ENCODE measurements around the gene DLX2. TPM values are rescaled to one million over a fixed set of nuclear protein-coding genes. Genes with fewer than 3 reads are reported as not detected.

The DLX2 gene
- total and polyA plus RNA-seq, 2 of the 13 experiments (the other 11 are each of a cell fraction or from before 2014, with no cell fraction given), result 0.07 to 0.15 TPM

DNA sequence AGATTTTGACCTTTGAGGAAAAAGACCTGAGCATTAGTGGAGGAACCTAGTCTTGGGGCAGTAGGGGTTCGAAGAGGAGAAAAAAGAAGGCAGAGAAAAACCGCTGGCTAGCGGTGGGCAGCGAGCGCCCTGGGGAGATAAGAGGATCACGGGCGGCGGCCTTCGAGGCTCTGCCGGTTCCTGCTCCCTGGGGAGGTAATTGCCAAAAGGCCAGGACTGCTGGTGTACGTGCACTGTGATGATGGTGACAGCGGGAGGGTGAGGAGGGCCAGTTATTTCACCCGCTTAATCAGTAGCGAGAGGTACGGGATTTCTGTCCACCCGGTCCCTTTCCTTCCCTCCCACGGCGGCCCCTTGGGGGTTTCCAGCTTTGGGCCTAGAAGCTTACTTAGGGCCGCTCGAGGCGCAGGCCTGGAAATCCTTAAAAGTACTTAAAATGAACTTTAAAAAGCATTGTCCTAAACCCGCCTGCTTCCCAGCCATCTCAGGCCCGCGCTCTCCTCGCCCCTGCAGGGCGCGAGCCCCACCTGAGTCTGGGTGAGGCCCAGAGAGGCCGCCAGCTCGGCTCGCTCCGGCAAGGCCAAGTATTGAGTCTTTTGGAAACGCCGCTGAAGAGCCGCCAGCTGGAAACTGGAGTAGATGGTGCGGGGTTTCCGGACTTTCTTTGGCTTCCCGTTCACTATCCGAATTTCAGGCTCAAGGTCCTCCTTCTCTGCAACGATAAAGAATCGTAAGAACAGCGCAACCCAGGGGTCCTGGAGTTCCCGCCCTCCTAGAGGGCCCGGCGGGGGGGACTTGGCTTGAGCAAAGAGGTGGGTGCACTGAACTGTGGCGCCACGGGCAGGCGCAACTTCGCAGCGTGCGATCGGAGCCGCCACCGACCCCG, 1.5 kb downstream of the DLX2 start (continued):
- no peak for TF ChIP-seq ADNP (CRISPR knock-in tag; IDR thresholded peaks at IDR 0.05)
- TF ChIP-seq HNRNPL (IDR thresholded peaks at IDR 0.05; ENCODE audit: low read depth, low read length), result 0 out of 2 replicates have a peak, but pooled peaks have one; percentile 22
- TF ChIP-seq ZBTB38 (CRISPR knock-in tag; IDR thresholded peaks at IDR 0.05), result 0 out of 2 replicates have a peak, but pooled peaks have one; percentile 26
- TF ChIP-seq ZMYM3 (CRISPR knock-in tag; IDR thresholded peaks at IDR 0.05), result no peak
- TF ChIP-seq, protein P1, sequence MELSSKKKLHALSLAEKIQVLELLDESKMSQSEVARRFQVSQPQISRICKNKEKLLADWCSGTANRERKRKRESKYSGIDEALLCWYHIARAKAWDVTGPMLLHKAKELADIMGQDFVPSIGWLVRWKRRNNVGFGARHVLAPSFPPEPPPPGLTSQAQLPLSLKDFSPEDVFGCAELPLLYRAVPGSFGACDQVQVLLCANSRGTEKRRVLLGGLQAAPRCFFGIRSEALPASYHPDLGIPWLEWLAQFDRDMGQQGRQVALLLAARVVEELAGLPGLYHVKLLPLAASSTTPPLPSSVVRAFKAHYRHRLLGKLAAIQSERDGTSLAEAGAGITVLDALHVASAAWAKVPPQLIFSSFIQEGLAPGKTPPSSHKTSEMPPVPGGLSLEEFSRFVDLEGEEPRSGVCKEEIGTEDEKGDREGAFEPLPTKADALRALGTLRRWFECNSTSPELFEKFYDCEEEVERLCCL (CRISPR knock-in tag; IDR thresholded peaks at IDR 0.05; ENCODE audit: borderline replicate concordance), result 0 out of 2 replicates have a peak, but pooled peaks have one; percentile 60
- TF ChIP-seq, protein P2, sequence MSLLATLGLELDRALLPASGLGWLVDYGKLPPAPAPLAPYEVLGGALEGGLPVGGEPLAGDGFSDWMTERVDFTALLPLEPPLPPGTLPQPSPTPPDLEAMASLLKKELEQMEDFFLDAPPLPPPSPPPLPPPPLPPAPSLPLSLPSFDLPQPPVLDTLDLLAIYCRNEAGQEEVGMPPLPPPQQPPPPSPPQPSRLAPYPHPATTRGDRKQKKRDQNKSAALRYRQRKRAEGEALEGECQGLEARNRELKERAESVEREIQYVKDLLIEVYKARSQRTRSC (CRISPR knock-in tag; IDR thresholded peaks at IDR 0.05; ENCODE audit: low read depth), result no peak
- 0 out of 2 replicates have a peak, but pooled peaks have one; percentile 1 for TF ChIP-seq BORCS8-MEF2B (CRISPR knock-in tag; IDR thresholded peaks at IDR 0.05)
- no peak for TF ChIP-seq AKAP8 (CRISPR knock-in tag; IDR thresholded peaks at IDR 0.05)
- TF ChIP-seq ZNF749 (CRISPR knock-in tag; IDR thresholded peaks at IDR 0.05; ENCODE audit: borderline replicate concordance), result no peak
- no peak for TF ChIP-seq SMC3 (IDR thresholded peaks at IDR 0.05; ENCODE audit: low read length)
- TF ChIP-seq MAZ (IDR thresholded peaks at IDR 0.05; ENCODE audit: borderline replicate concordance, low read depth, low read length), result no peak
- TF ChIP-seq MAZ (CRISPR knock-in tag; IDR thresholded peaks at IDR 0.05; ENCODE audit: low read depth), result no peak
- no peak for TF ChIP-seq ZNF619 (CRISPR knock-in tag; IDR thresholded peaks at IDR 0.05)
- TF ChIP-seq, protein P3, sequence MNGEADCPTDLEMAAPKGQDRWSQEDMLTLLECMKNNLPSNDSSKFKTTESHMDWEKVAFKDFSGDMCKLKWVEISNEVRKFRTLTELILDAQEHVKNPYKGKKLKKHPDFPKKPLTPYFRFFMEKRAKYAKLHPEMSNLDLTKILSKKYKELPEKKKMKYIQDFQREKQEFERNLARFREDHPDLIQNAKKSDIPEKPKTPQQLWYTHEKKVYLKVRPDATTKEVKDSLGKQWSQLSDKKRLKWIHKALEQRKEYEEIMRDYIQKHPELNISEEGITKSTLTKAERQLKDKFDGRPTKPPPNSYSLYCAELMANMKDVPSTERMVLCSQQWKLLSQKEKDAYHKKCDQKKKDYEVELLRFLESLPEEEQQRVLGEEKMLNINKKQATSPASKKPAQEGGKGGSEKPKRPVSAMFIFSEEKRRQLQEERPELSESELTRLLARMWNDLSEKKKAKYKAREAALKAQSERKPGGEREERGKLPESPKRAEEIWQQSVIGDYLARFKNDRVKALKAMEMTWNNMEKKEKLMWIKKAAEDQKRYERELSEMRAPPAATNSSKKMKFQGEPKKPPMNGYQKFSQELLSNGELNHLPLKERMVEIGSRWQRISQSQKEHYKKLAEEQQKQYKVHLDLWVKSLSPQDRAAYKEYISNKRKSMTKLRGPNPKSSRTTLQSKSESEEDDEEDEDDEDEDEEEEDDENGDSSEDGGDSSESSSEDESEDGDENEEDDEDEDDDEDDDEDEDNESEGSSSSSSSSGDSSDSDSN (CRISPR knock-in tag; IDR thresholded peaks at IDR 0.05), result no peak
- no peak for TF ChIP-seq MZF1 (CRISPR knock-in tag; IDR thresholded peaks at IDR 0.05; ENCODE audit: borderline replicate concordance)
- TF ChIP-seq ZNF607 (CRISPR knock-in tag; IDR thresholded peaks at IDR 0.05; ENCODE audit: borderline replicate concordance), result peak; percentile 30; the same call in 1 of the 2 replicates
- TF ChIP-seq, protein P4, sequence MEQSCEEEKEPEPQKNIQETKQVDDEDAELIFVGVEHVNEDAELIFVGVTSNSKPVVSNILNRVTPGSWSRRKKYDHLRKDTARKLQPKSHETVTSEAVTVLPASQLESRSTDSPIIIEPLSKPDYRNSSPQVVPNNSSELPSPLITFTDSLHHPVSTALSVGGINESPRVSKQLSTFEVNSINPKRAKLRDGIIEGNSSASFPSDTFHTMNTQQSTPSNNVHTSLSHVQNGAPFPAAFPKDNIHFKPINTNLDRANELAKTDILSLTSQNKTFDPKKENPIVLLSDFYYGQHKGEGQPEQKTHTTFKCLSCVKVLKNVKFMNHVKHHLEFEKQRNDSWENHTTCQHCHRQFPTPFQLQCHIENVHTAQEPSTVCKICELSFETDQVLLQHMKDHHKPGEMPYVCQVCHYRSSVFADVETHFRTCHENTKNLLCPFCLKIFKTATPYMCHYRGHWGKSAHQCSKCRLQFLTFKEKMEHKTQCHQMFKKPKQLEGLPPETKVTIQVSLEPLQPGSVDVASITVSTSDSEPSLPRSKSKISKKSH (CRISPR knock-in tag; IDR thresholded peaks at IDR 0.05; ENCODE audit: borderline replicate concordance), result peak; percentile 46; the same call in 1 of the 2 replicates
- TF ChIP-seq HIVEP1 (CRISPR knock-in tag; IDR thresholded peaks at IDR 0.05), result peak; percentile 31; the same call in 1 of the 2 replicates
- TF ChIP-seq KDM5A (IDR thresholded peaks at IDR 0.05; ENCODE audit: borderline replicate concordance, low read length), result no peak
